HG03064 (cell line): ENCODE measurements around the gene CST1.
"Not testable (repeated sequence)": the region's sequence is repeated elsewhere in the genome, so short reads cannot be mapped to it uniquely, and the experiment has no call there.

Experiments
- ATAC-seq: cut with Tn5 transposase; IDR thresholded peaks from one replicate; pipeline ENCODE4 v1.9.1; 2021; ENCODE audit warnings: low read depth; ENCODE audit not compliant: unreplicated experiment

Gene CST1

DNA sequence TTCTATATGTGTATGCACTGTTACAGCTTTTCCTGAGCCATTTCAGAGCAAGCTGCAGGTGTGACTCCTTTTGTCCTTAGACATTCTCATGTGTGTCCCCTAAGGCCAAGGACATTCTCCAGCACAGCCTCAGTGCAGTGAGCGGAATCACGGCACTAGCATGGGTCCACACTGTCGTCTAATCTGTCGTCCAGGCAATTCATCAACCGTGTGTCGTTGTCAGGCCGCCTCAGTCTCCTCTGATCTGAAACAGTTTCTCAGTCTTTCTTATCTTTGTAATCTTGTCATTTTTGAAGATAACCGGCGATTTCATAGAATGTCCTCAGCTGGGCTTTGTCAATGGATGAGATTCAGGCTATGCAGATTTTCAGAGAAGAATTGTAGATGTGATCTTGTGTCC lies 31.4 kb downstream of the CST1 start:
- not testable (repeated sequence) for ATAC-seq

GRCh38 chr20:23711778-23712177 lies 39.0 kb downstream of the CST1 start:
- not testable (repeated sequence) for ATAC-seq

DNA sequence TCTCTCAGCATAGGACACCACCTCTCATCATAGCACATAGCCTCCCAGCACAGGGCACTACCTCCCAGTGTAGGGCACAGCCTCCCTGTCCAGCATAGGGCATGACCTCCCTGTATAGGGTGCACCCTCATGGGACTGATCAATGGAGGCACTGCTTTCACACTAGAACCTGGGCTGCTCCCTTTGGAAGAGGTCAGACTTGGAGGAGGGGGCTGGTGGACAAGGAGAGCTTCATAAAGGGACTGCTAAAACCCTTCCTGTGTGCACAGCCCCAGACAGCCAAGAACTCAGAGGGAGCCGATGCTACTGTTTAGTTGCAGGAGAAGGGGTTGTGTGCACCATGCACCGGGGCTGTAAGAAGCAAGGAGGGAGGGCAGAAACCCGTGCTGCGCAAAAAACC lies 40.0 kb downstream of the CST1 start:
- ATAC-seq, result no peak

GRCh38 chr20:23705895-23706294 lies 44.8 kb downstream of the CST1 start:
- no peak for ATAC-seq

- ATAC-seq, result no peak
These were observed 48.7 kb downstream of the CST1 start for GRCh38 chr20:23702021-23702420.

- ATAC-seq, result no peak
These were observed 49.8 kb downstream of the CST1 start for GRCh38 chr20:23700931-23701330.

GRCh38 chr20:23697947-23698346 lies 52.8 kb downstream of the CST1 start:
- no peak for ATAC-seq
